H9 (cell line): Measurements from ENCODE around the gene STAP2. TPM values are rescaled to one million over a fixed set of nuclear protein-coding genes. Genes with fewer than 3 reads are reported as not detected.

Experiments
- DNase-seq: peaks from one replicate; pipeline ENCODE4 v3.0.0-alpha.2; 2017
- H2AFZ ChIP-seq: one replicate; pipeline ENCODE4 v1.6.1; 2013; ENCODE audit warnings: mild to moderate bottlenecking, low read length, control low read depth, moderate library complexity
- H2AK5ac ChIP-seq: 2 replicates; pipeline ENCODE4 v1.6.1; 2013; ENCODE audit warnings: low read length, control low read depth, mixed read lengths; ENCODE audit not compliant: insufficient read length
- H2BK120ac ChIP-seq: one replicate; pipeline ENCODE4 v1.6.1; 2013; ENCODE audit warnings: low read depth, mild to moderate bottlenecking, low read length, control low read depth, inconsistent platforms; ENCODE audit not compliant: poor library complexity, severe bottlenecking
- H2BK12ac ChIP-seq: 2 replicates; pipeline ENCODE4 v1.6.1; 2013; ENCODE audit warnings: low read length, control low read depth, mixed read lengths, low read depth; ENCODE audit not compliant: insufficient read length
- H2BK15ac ChIP-seq: 2 replicates; pipeline ENCODE4 v1.6.1; 2013; ENCODE audit warnings: low read depth, low read length, control low read depth
- H2BK20ac ChIP-seq: one replicate; pipeline ENCODE4 v1.6.1; 2013; ENCODE audit warnings: low read depth, mild to moderate bottlenecking, low read length, control low read depth, inconsistent platforms; ENCODE audit not compliant: poor library complexity, severe bottlenecking
- H2BK5ac ChIP-seq: 2 replicates; pipeline ENCODE4 v1.6.1; 2013; ENCODE audit warnings: low read length, control low read depth, mixed read lengths; ENCODE audit not compliant: insufficient read length
- H3K14ac ChIP-seq: 2 replicates; pipeline ENCODE4 v1.6.1; 2013; ENCODE audit warnings: low read length, control low read depth; ENCODE audit not compliant: insufficient read depth
- H3K18ac ChIP-seq: 2 replicates; pipeline ENCODE4 v1.6.1; 2013; ENCODE audit warnings: low read depth, mild to moderate bottlenecking, mixed read lengths, low read length, control low read depth; ENCODE audit not compliant: insufficient read length
- H3K23ac ChIP-seq: 2 replicates; pipeline ENCODE4 v1.6.1; 2013; ENCODE audit warnings: low read length, control low read depth, mixed read lengths, low read depth; ENCODE audit not compliant: insufficient read length
- H3K23me2 ChIP-seq: 2 replicates; pipeline ENCODE4 v1.6.1; 2013; ENCODE audit warnings: low read depth, mild to moderate bottlenecking, mixed read lengths, low read length, control low read depth; ENCODE audit not compliant: insufficient read length, poor library complexity, severe bottlenecking
- H3K27ac ChIP-seq: 2 replicates; pipeline ENCODE4 v1.5.1; 2013; ENCODE audit warnings: low read length, control low read depth, mixed read lengths, low read depth; ENCODE audit not compliant: insufficient read length
- H3K27me3 ChIP-seq: 2 replicates; pipeline ENCODE4 v1.6.1; 2013; ENCODE audit warnings: low read length, control low read depth, inconsistent platforms; ENCODE audit not compliant: insufficient read depth
- H3K4ac ChIP-seq: 2 replicates; pipeline ENCODE4 v1.6.1; 2013; ENCODE audit warnings: low read depth, mild to moderate bottlenecking, control low read depth, inconsistent platforms, low read length, moderate library complexity
- H3K4me1 ChIP-seq: 2 replicates; pipeline ENCODE4 v1.6.1; 2013; ENCODE audit warnings: low read length, control low read depth, inconsistent platforms; ENCODE audit not compliant: insufficient read depth
- H3K4me2 ChIP-seq: 2 replicates; pipeline ENCODE4 v1.6.1; 2013; ENCODE audit warnings: low read length, control low read depth, mixed read lengths; ENCODE audit not compliant: insufficient read length, insufficient read depth
- H3K56ac ChIP-seq: 2 replicates; pipeline ENCODE4 v1.6.1; 2013; ENCODE audit warnings: low read depth, mild to moderate bottlenecking, mixed read lengths, low read length, control low read depth; ENCODE audit not compliant: insufficient read length
- H3K79me1 ChIP-seq: 2 replicates; pipeline ENCODE4 v1.6.1; 2013; ENCODE audit warnings: low read depth, mild to moderate bottlenecking, moderate library complexity, low read length, control low read depth, inconsistent platforms; ENCODE audit not compliant: insufficient read depth, poor library complexity, severe bottlenecking
- H3K79me2 ChIP-seq: 2 replicates; pipeline ENCODE4 v1.6.1; 2013; ENCODE audit warnings: low read length, control low read depth, inconsistent platforms; ENCODE audit not compliant: insufficient read depth
- H3K9ac ChIP-seq: 2 replicates; pipeline ENCODE4 v1.6.1; 2013; ENCODE audit warnings: low read length, control low read depth, mixed read lengths; ENCODE audit not compliant: insufficient read length; ENCODE audit errors: extremely low read depth
- H3K9me3 ChIP-seq: one replicate; pipeline ENCODE4 v1.6.1; 2013; ENCODE audit warnings: low read depth, low read length, inconsistent platforms; ENCODE audit not compliant: control insufficient read depth
- H3T11ph ChIP-seq: one replicate; pipeline ENCODE4 v1.6.1; 2013; ENCODE audit warnings: mild to moderate bottlenecking, low read length, control low read depth, inconsistent platforms
- H4K20me1 ChIP-seq: one replicate; pipeline ENCODE4 v1.6.1; 2013; ENCODE audit not compliant: control insufficient read depth, insufficient read length, insufficient read depth
- H4K5ac ChIP-seq: 2 replicates; pipeline ENCODE4 v1.6.1; 2013; ENCODE audit warnings: low read depth, mild to moderate bottlenecking, mixed read lengths, low read length, control low read depth; ENCODE audit not compliant: insufficient read length
- H4K8ac ChIP-seq: replicated peaks from 2 replicates; pipeline ENCODE4 v1.6.1; 2013; ENCODE audit warnings: low read length, control low read depth, mixed read lengths, low read depth; ENCODE audit not compliant: insufficient read length
- H4K91ac ChIP-seq: 2 replicates; pipeline ENCODE4 v1.6.1; 2013; ENCODE audit warnings: low read depth, mild to moderate bottlenecking, moderate library complexity, mixed read lengths, low read length, control low read depth; ENCODE audit not compliant: insufficient read length
- H3K27ac Mint-ChIP-seq, 3 experiments: 2 replicates in 2 of 3; 3 replicates in 1 of 3; pipeline ENCODE4 v1.8.0; 2020 to 2021; ENCODE audit warnings: mixed read lengths in 3 of 3, mild to moderate bottlenecking in 1 of 3, moderate library complexity in 1 of 3
- H3K27me3 Mint-ChIP-seq: 2 replicates; pipeline ENCODE4 v1.8.0; 2021; ENCODE audit warnings: low read depth, mild to moderate bottlenecking, moderate library complexity, mixed read lengths
- H3K36me3 Mint-ChIP-seq, 3 experiments: 2 replicates in 2 of 3; 3 replicates in 1 of 3; pipeline ENCODE4 v1.8.0; 2020 to 2021; ENCODE audit warnings: low read depth in 3 of 3, mixed read lengths in 3 of 3; ENCODE audit not compliant: insufficient read depth in 1 of 3
- H3K4me1 Mint-ChIP-seq, 2 experiments: 2 replicates each; pipeline ENCODE4 v1.8.0; 2020; ENCODE audit warnings: mixed read lengths in 2 of 2
- H3K4me3 Mint-ChIP-seq, 2 experiments: 2 replicates in 1 of 2; 3 replicates in 1 of 2; pipeline ENCODE4 v1.8.0; 2020 to 2021; ENCODE audit warnings: mild to moderate bottlenecking in 2 of 2, mixed read lengths in 2 of 2, moderate library complexity in 1 of 2
- H3K9me3 Mint-ChIP-seq, 2 experiments: 2 replicates in 1 of 2; 3 replicates in 1 of 2; pipeline ENCODE4 v1.8.0; 2020; ENCODE audit warnings: mild to moderate bottlenecking in 2 of 2, mixed read lengths in 2 of 2, moderate library complexity in 1 of 2
- WGBS: extraction: QIAGEN DNeasy Blood & Tissue Kit; methylation state at CpG from one replicate; pipeline ENCODE4 v1.1.7; 2013; ENCODE audit warnings: missing lambda C conversion rate, low lambda C conversion rate, mixed read lengths; ENCODE audit not compliant: insufficient read length; ENCODE audit errors: extremely low coverage; 5-methylcytosine and 5-hydroxymethylcytosine counted together
- total RNA-seq: library from RNA; stranded (reverse); gene quantifications from 2 replicates; pipeline ENCODE4 v1.2.1, GENCODE V29; 2021
- TF ChIP-seq, protein P1 (sequence below): fragments of 200-600 bp; sonication (generic); conservative IDR thresholded peaks from 3 replicates; pipeline ENCODE4 v1.8.0; 2021; ENCODE audit warnings: antibody characterized with exemption, mild to moderate bottlenecking

Gene STAP2
- total RNA-seq, 1 experiment from 2014 or later: 20.2 TPM

GRCh38 chr19:4350726-4351125, 12.1 kb upstream of the STAP2 start:
- H3K14ac ChIP-seq: no peak overlapping the region
- peak overlapping the region in 1 of 3 experiments; percentile 8; a peak in 1 of 7 replicates for H3K27ac Mint-ChIP-seq
- no peaks in the 10 kb centered on the region; a peak in 2 of 5 replicates for H3K9me3 Mint-ChIP-seq
- H3K27ac ChIP-seq: no peak overlapping the region
- H3K9me3 ChIP-seq: no peaks in the 10 kb centered on the region
- H3K27me3 ChIP-seq: no peaks in the 10 kb centered on the region
- H2BK15ac ChIP-seq: no peak overlapping the region
- no peak overlapping the region for H3T11ph ChIP-seq
- DNase-seq: no peak
- peaks cover 0 to 2% of the 10 kb centered on the region in 2 experiments; a peak in 1 of 4 replicates for H3K4me1 Mint-ChIP-seq
- no peak overlapping the region for H4K5ac ChIP-seq
- no peak overlapping the region for H2BK120ac ChIP-seq
- no peaks in the 10 kb centered on the region for H3K79me1 ChIP-seq
- H4K8ac ChIP-seq: no peak overlapping the region
- H2AFZ ChIP-seq: no peak overlapping the region
- no peak overlapping the region for H4K91ac ChIP-seq
- no peak overlapping the region for H3K23ac ChIP-seq
- no peaks in the 10 kb centered on the region for H4K20me1 ChIP-seq
- no peaks in the 10 kb centered on the region for H3K4me1 ChIP-seq
- H2BK5ac ChIP-seq: no peak overlapping the region
- WGBS: no CpG with 5 or more reads among the region's 9 CpGs
- H3K27me3 Mint-ChIP-seq: no peaks in the 10 kb centered on the region
- H3K9ac ChIP-seq: no peak overlapping the region
- no peak overlapping the region for H2AK5ac ChIP-seq
- TF ChIP-seq, protein P1, sequence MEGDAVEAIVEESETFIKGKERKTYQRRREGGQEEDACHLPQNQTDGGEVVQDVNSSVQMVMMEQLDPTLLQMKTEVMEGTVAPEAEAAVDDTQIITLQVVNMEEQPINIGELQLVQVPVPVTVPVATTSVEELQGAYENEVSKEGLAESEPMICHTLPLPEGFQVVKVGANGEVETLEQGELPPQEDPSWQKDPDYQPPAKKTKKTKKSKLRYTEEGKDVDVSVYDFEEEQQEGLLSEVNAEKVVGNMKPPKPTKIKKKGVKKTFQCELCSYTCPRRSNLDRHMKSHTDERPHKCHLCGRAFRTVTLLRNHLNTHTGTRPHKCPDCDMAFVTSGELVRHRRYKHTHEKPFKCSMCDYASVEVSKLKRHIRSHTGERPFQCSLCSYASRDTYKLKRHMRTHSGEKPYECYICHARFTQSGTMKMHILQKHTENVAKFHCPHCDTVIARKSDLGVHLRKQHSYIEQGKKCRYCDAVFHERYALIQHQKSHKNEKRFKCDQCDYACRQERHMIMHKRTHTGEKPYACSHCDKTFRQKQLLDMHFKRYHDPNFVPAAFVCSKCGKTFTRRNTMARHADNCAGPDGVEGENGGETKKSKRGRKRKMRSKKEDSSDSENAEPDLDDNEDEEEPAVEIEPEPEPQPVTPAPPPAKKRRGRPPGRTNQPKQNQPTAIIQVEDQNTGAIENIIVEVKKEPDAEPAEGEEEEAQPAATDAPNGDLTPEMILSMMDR: no peak
- H3K4me3 Mint-ChIP-seq: no peak overlapping the region
- H3K23me2 ChIP-seq: no peaks in the 10 kb centered on the region
- H3K4ac ChIP-seq: no peak overlapping the region
- H2BK12ac ChIP-seq: no peak overlapping the region
- H3K36me3 Mint-ChIP-seq: peaks cover 16 to 60% (median 58%) of the 10 kb centered on the region in 3 experiments; a peak in 6 of 7 replicates
- H2BK20ac ChIP-seq: no peak overlapping the region
- no peak overlapping the region for H3K4me2 ChIP-seq
- no peak overlapping the region for H3K56ac ChIP-seq
- H3K18ac ChIP-seq: no peak overlapping the region
- H3K79me2 ChIP-seq: no peaks in the 10 kb centered on the region
